Astrocyte (in vitro differentiated cells and primary cell): ENCODE measurements around the gene NRBP1. TPM values are rescaled to one million over a fixed set of nuclear protein-coding genes. Genes with fewer than 3 reads are reported as not detected.

Source experiments
- DNase-seq: peaks from one replicate; pipeline ENCODE4 v3.0.0-alpha.2; 2010; ENCODE audit warnings: low read depth
- FAIRE-seq: peaks from 2 replicates; lab custom pipeline; 2011; peaks lifted over from hg19 to GRCh38; lab: Jason Lieb, UNC
- H2AFZ ChIP-seq: 2 replicates; pipeline ENCODE4 v1.6.0; 2012; ENCODE audit warnings: low read depth, low read length, inconsistent platforms
- H3K27ac ChIP-seq: 2 replicates; pipeline ENCODE4 v1.5.1; 2011; ENCODE audit warnings: low read depth, low read length, inconsistent platforms
- H3K27me3 ChIP-seq: 2 replicates; pipeline ENCODE4 v1.6.0; 2011; ENCODE audit warnings: low read length, inconsistent platforms; ENCODE audit not compliant: insufficient read depth
- H3K36me3 ChIP-seq: 2 replicates; pipeline ENCODE4 v1.5.1; 2011; ENCODE audit warnings: low read length, inconsistent platforms; ENCODE audit not compliant: insufficient read depth
- H3K4me1 ChIP-seq: 2 replicates; pipeline ENCODE4 v1.5.1; 2011; ENCODE audit warnings: low read length, inconsistent platforms; ENCODE audit not compliant: insufficient read depth
- H3K4me2 ChIP-seq: 2 replicates; pipeline ENCODE4 v1.6.0; 2012; ENCODE audit warnings: low read length, inconsistent platforms
- H3K4me3 ChIP-seq: 2 replicates; pipeline ENCODE4 v1.5.1; 2011; ENCODE audit warnings: low read depth, mild to moderate bottlenecking, low read length, inconsistent platforms; ENCODE audit not compliant: insufficient read depth
- H3K79me2 ChIP-seq: 2 replicates; pipeline ENCODE4 v1.6.0; 2012; ENCODE audit warnings: mild to moderate bottlenecking, low read length, inconsistent platforms; ENCODE audit not compliant: insufficient read depth
- H3K9ac ChIP-seq: 2 replicates; pipeline ENCODE4 v1.6.0; 2012; ENCODE audit warnings: mild to moderate bottlenecking, low read length, inconsistent platforms
- H3K9me3 ChIP-seq: 2 replicates; pipeline ENCODE4 v1.5.1; 2012; ENCODE audit warnings: low read depth, mild to moderate bottlenecking, low read length, inconsistent platforms; ENCODE audit not compliant: insufficient read depth
- H4K20me1 ChIP-seq: 2 replicates; pipeline ENCODE4 v1.6.0; 2012; ENCODE audit warnings: low read length, inconsistent platforms; ENCODE audit not compliant: insufficient read depth
- H3K27ac Mint-ChIP-seq: one replicate; pipeline ENCODE4 v1.8.0; 2021; ENCODE audit warnings: mild to moderate bottlenecking, mixed read lengths; ENCODE audit not compliant: unreplicated experiment
- H3K27me3 Mint-ChIP-seq: one replicate; pipeline ENCODE4 v1.8.0; 2021; ENCODE audit warnings: low read depth, mixed read lengths; ENCODE audit not compliant: unreplicated experiment
- H3K36me3 Mint-ChIP-seq: one replicate; pipeline ENCODE4 v1.8.0; 2021; ENCODE audit warnings: low read depth, mixed read lengths; ENCODE audit not compliant: unreplicated experiment
- H3K4me1 Mint-ChIP-seq: one replicate; pipeline ENCODE4 v1.8.0; 2021; ENCODE audit warnings: low read depth, mixed read lengths; ENCODE audit not compliant: unreplicated experiment
- H3K4me3 Mint-ChIP-seq: one replicate; pipeline ENCODE4 v1.8.0; 2021; ENCODE audit warnings: mild to moderate bottlenecking, moderate library complexity, mixed read lengths; ENCODE audit not compliant: unreplicated experiment
- H3K9me3 Mint-ChIP-seq: one replicate; pipeline ENCODE4 v1.8.0; 2021; ENCODE audit warnings: mild to moderate bottlenecking, mixed read lengths; ENCODE audit not compliant: unreplicated experiment
- EZH2 ChIP-seq: IDR thresholded peaks from 2 replicates; pipeline ENCODE4 v1.6.1; 2012; ENCODE audit warnings: mild to moderate bottlenecking, low read length, inconsistent platforms; ENCODE audit not compliant: insufficient read depth
- total RNA-seq: library from RNA; stranded (reverse); gene quantifications from 2 replicates; pipeline ENCODE4 v1.2.1, GENCODE V29; 2021
- TF ChIP-seq, protein P1 (sequence below): IDR thresholded peaks from 2 replicates; pipeline ENCODE4 v1.5.1; 2011; ENCODE audit warnings: low read depth, mild to moderate bottlenecking, inconsistent platforms, low read length, moderate library complexity; ENCODE audit not compliant: insufficient read depth

Gene NRBP1
- total RNA-seq, 1 donor from 2014 or later = 127 TPM

DNA sequence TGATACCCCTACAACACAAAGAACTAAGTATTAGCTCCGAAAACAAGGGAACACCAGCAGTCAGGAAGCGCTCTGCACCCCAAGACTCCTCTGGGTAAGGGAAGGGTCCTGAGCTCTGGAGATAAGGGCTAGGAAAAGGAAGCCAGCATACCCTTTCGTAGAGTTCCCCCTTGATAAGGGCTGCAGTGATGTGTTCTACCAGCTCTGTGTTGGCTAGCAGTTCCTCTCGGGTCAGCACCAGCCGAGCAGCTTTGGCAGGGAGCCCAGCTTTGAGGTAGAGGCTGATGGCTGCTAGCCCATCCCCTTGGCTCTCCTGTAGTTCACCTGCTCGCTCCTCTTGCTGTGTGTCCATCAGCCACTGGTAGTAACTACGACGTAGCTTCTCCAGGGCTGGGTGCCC is 32.7 kb downstream of the NRBP1 start:
- Mint-ChIP-seq H3K4me1 (no peaks in the 10 kb centered on the region), H3K9me3 (peaks cover 1% of the 10 kb centered on the region), H3K4me3 (no peak overlapping the region), H3K27ac (no peak overlapping the region), H3K27me3 (no peaks in the 10 kb centered on the region), H3K36me3 (peaks cover 43% of the 10 kb centered on the region)
- no peak for FAIRE-seq
- Histone ChIP-seq H3K27me3 (no peaks in the 10 kb centered on the region), H3K79me2 (no peaks in the 10 kb centered on the region), H3K4me3 (no peak overlapping the region), H3K9ac (no peak overlapping the region), H2AFZ (no peak overlapping the region), H3K4me1 (no peaks in the 10 kb centered on the region), H3K27ac (no peak overlapping the region), H4K20me1 (no peaks in the 10 kb centered on the region), H3K36me3 (peaks cover 21% of the 10 kb centered on the region), H3K4me2 (no peak overlapping the region), H3K9me3 (no peaks in the 10 kb centered on the region)
- no peak for DNase-seq
- no peak for TF ChIP-seq EZH2
- TF ChIP-seq, protein P1, sequence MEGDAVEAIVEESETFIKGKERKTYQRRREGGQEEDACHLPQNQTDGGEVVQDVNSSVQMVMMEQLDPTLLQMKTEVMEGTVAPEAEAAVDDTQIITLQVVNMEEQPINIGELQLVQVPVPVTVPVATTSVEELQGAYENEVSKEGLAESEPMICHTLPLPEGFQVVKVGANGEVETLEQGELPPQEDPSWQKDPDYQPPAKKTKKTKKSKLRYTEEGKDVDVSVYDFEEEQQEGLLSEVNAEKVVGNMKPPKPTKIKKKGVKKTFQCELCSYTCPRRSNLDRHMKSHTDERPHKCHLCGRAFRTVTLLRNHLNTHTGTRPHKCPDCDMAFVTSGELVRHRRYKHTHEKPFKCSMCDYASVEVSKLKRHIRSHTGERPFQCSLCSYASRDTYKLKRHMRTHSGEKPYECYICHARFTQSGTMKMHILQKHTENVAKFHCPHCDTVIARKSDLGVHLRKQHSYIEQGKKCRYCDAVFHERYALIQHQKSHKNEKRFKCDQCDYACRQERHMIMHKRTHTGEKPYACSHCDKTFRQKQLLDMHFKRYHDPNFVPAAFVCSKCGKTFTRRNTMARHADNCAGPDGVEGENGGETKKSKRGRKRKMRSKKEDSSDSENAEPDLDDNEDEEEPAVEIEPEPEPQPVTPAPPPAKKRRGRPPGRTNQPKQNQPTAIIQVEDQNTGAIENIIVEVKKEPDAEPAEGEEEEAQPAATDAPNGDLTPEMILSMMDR = no peak

DNA sequence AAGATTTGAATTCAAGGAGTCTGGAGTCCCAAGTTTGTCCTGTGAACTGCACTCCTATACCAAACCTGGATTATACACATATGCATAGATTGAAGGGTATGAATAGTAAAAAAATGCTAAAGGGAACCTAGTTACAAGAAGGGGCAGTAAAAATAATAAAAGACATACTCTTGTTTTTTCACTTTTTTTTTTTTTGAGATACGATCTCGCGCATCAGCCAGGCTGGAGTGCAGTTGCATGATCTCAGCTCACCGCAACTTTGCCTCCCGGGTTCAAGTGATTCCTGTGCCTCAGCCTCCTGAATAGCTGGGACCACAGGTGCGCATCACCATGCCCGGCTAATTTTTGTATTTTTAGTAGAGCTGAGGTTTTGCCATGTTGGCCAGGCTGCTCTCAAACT is 36.0 kb downstream of the NRBP1 start:
- Histone ChIP-seq H3K4me2 (no peak overlapping the region), H3K4me1 (no peaks in the 10 kb centered on the region), H3K9me3 (no peaks in the 10 kb centered on the region), H2AFZ (no peak overlapping the region), H3K9ac (no peak overlapping the region), H3K79me2 (no peaks in the 10 kb centered on the region), H3K36me3 (peaks cover 6% of the 10 kb centered on the region), H3K4me3 (no peak overlapping the region), H3K27me3 (no peaks in the 10 kb centered on the region), H3K27ac (no peak overlapping the region), H4K20me1 (no peaks in the 10 kb centered on the region)
- TF ChIP-seq, protein P1 = no peak
- TF ChIP-seq EZH2 = no peak
- no peaks in the 10 kb centered on the region for H3K27me3 Mint-ChIP-seq
- H3K4me3 Mint-ChIP-seq = no peak overlapping the region
- no peak for FAIRE-seq
- H3K4me1 Mint-ChIP-seq = no peaks in the 10 kb centered on the region
- no peak for DNase-seq
- H3K9me3 Mint-ChIP-seq = peaks cover 1% of the 10 kb centered on the region
- H3K27ac Mint-ChIP-seq = no peak overlapping the region
- H3K36me3 Mint-ChIP-seq = peaks cover 26% of the 10 kb centered on the region

DNA sequence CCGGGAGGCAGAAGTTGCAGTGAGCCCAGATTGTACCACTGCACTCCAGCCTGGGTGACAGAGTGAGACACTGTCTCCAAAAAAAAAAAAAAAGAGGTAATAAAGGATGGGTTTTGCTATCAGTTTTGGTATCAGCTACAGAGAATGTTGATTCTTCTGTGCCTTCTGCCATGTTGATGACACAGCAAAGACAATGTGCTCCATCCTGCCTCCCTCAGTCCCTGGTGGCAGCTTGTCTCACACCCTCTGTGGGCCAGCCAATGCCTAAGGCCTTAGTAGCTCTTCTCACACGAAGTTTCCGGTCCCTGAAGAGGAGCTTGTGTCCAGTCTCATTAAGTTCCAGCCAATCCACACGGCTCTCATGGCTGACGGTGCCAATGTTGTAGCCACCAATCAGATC is 43.5 kb downstream of the NRBP1 start:
- Histone ChIP-seq H2AFZ (no peak overlapping the region), H3K4me1 (no peaks in the 10 kb centered on the region), H3K4me2 (no peak overlapping the region), H3K9ac (no peak overlapping the region), H3K27ac (no peak overlapping the region), H3K4me3 (no peak overlapping the region), H4K20me1 (no peaks in the 10 kb centered on the region), H3K36me3 (peaks cover 25% of the 10 kb centered on the region), H3K9me3 (no peaks in the 10 kb centered on the region), H3K79me2 (no peaks in the 10 kb centered on the region), H3K27me3 (no peaks in the 10 kb centered on the region)
- FAIRE-seq (no peak), DNase-seq (no peak)
- no peaks in the 10 kb centered on the region for H3K4me1 Mint-ChIP-seq
- no peak overlapping the region for H3K27ac Mint-ChIP-seq
- peaks cover 15% of the 10 kb centered on the region for H3K36me3 Mint-ChIP-seq
- H3K9me3 Mint-ChIP-seq = no peaks in the 10 kb centered on the region
- no peak overlapping the region for H3K4me3 Mint-ChIP-seq
- H3K27me3 Mint-ChIP-seq = no peaks in the 10 kb centered on the region
- TF ChIP-seq EZH2 = no peak
- TF ChIP-seq, protein P1 = no peak
